ENCODE data around the gene CAMK1D.
"Not testable (repeated sequence)": the region's sequence is repeated elsewhere in the genome, so short reads cannot be mapped to it uniquely, and the experiment has no call there.

CAMK1D gene

GRCh38 chr10:12705943-12706342 is 356.6 kb downstream of the CAMK1D start:
- no peak for DNase-seq

GRCh38 chr10:12707461-12708185 is 358.3 kb downstream of the CAMK1D start:
- no peak for DNase-seq

GRCh38 chr10:12709000-12709401 is 359.7 kb downstream of the CAMK1D start:
- DNase-seq: no peak

GRCh38 chr10:12709521-12709963 is 360.2 kb downstream of the CAMK1D start:
- DNase-seq: no peak

GRCh38 chr10:12710157-12710556 is 360.8 kb downstream of the CAMK1D start:
- no peak for DNase-seq

- DNase-seq: peak; percentile 40
Measured at GRCh38 chr10:12710594-12711349, 361.4 kb downstream of the CAMK1D start.

- no peak for DNase-seq
Measured at GRCh38 chr10:12711350-12711708, 362.0 kb downstream of the CAMK1D start.

- DNase-seq: no peak
Measured at GRCh38 chr10:12712293-12712983, 363.1 kb downstream of the CAMK1D start.

GRCh38 chr10:12712984-12713316 is 363.6 kb downstream of the CAMK1D start:
- DNase-seq: not testable (repeated sequence)

GRCh38 chr10:12716042-12716441 is 366.7 kb downstream of the CAMK1D start:
- no peak for DNase-seq

- DNase-seq: no peak
Measured at GRCh38 chr10:12717981-12718707, 368.8 kb downstream of the CAMK1D start.

- no peak for DNase-seq
Measured at GRCh38 chr10:12719365-12719764, 370.0 kb downstream of the CAMK1D start.

- DNase-seq: no peak
Measured at GRCh38 chr10:12720217-12720981, 371.1 kb downstream of the CAMK1D start.

- DNase-seq: no peak
Measured at GRCh38 chr10:12721334-12721733, 372.0 kb downstream of the CAMK1D start.

- no peak for DNase-seq
Measured at GRCh38 chr10:12723220-12723619, 373.9 kb downstream of the CAMK1D start.

- DNase-seq: no peak
Measured at GRCh38 chr10:12724807-12725579, 375.6 kb downstream of the CAMK1D start.

GRCh38 chr10:12725580-12725888 is 376.2 kb downstream of the CAMK1D start:
- not testable (repeated sequence) for DNase-seq

GRCh38 chr10:12726971-12727831 is 377.9 kb downstream of the CAMK1D start:
- DNase-seq: no peak

GRCh38 chr10:12727832-12728215 is 378.5 kb downstream of the CAMK1D start:
- DNase-seq: no peak

- no peak for DNase-seq
Measured at GRCh38 chr10:12728494-12728893, 379.1 kb downstream of the CAMK1D start.

- no peak for DNase-seq
Measured at GRCh38 chr10:12729885-12730284, 380.5 kb downstream of the CAMK1D start.
